ENCODE data around the gene FCSK. TPM values are rescaled to one million over a fixed set of nuclear protein-coding genes. Genes with fewer than 3 reads are reported as not detected.
"Not testable (repeated sequence)": the region's sequence is repeated elsewhere in the genome, so short reads cannot be mapped to it uniquely, and the experiment has no call there.

FCSK gene
- 20.6 TPM for total RNA-seq

DNA sequence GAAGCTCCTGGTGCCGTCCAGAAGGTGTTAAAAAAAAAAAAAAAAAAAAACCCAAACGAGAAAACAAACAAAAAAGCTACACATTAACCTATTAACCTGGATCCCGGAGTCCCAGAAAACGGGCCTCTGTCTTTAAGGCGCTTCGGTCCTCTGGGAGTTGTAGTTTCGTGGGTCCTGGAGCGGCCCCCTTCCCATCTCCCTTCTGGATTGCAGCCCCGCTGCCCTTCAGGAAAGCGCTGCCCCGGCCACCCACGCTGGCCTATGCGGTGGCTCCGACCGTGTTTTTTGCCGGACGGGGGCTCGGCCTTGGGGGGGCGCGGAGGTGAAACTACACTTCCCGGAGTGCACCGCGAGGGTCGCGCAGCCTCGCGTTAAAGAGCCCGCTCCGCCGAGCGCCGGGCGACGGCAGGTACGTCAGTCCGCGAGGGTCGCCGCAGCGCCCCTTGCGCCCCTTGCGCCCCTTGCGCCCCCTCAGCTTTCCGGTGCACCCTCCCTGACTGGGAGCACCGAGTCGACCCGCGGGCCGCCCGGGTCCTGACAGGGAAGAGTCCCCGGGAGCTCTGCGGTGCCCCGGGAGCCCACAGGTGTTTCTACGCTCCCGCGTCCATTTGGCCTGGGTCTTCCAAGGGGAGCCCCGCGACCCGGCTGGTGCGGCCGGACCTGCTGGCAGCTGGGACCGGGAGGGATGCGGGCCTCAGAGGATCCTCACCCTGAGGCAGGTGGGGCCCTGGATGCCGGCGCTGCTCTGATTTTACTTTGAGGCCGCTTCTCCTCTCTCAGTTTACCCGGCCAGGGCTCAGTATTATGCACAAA, at the start of gene FCSK:
Gene FCSK, plus strand, starts transcription at position 374 of the 813 bp plus-strand sequence. CDS start 8,596 bp downstream, outside the sequence.
- intact Hi-C loops (cut with DNase I): no loop called here
- TF ChIP-seq POLR2A (IDR thresholded peaks at IDR 0.05): no peak
- TF ChIP-seq POLR2AphosphoS5 (IDR thresholded peaks at IDR 0.05; ENCODE audit: insufficient read depth in 1 of 2, low read depth in 1 of 2): peak; percentile 68 to 86
- no peaks in the 10 kb centered on the region for H3K9me3 ChIP-seq
- H3K4me3 ChIP-seq: peak within 1 kb of the TSS; percentile 84 to 97
- no peaks in the 10 kb centered on the region for H3K27me3 ChIP-seq
- peaks cover 21% of the 10 kb centered on the region for H3K4me1 ChIP-seq
- DNase-seq (ENCODE audit: extremely low spot score in 2 of 2): no peak
- H3K36me3 ChIP-seq: no peaks in the 10 kb centered on the region
- H3K27ac ChIP-seq: peak within 1 kb of the TSS; percentile 87

DNA sequence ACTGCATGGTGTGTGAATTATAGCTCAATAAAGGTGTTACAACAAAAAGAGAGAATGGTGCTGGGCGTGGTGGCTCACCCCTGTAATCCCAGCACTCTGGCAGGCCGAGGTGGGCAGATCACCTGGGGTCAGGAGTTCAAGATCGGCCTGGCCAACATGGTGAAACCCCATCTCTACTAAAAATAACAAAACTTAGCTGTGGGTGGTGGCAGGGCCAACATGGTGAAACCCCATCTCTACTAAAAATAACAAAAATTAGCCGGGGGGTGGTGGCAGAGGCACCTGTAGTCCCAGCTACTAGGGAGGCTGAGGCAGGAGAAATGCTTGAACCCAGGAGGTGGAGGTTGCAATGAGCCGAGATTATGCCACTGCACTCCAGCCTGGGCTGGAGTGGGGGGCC, 48.3 kb upstream of the FCSK start:
- H3K27me3 ChIP-seq; H3K27ac ChIP-seq; DNase-seq (ENCODE audit: extremely low spot score in 2 of 2); H3K9me3 ChIP-seq; H3K4me3 ChIP-seq; intact Hi-C loops (cut with DNase I); H3K4me1 ChIP-seq; H3K36me3 ChIP-seq: not testable (repeated sequence)

DNA sequence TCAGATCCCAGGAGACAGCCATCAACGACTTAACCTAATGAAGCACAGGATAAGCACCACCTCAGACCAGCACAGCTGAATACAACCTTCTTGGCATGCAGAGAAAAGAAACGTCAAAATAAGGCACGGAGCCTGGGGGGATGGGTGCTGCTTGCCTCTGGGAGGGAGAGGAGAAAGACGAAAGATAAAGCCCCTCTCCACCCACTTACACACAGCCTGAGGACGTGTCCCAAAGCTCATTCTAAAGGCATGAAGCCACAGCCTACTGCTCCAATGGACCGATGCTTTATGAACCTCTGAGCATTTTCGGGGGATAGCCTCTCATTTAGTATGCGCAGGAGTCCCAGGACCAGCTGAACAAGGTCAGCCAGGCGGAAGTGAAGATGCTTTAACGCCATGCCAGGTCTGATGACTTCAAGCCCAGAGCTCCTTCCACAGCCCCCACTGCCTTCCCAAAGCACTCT, 46.6 kb upstream of the FCSK start:
- no peak for DNase-seq (ENCODE audit: extremely low spot score in 2 of 2)
- intact Hi-C loops (cut with DNase I): no loop called here

DNA sequence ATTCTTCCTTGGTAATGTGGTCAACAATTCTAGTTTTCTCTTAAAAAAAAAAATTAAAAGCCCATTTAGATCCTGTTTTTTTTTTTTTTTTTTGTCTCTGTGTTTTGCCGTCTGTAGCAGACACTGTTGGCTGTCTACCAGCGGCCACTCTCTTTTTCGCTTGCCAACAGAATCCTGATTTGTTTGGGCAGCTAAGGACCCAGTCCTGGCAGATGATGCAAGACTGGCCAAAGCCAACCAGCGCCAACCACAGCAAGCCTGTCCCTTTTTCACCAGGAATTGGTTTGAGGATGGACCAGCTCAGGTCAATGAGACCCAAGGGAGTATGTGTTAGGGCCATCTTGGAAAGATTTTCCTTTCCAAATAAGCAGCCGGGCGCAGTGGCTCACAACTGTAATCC, 43.7 kb upstream of the FCSK start:
- H3K9me3 ChIP-seq: no peaks in the 10 kb centered on the region
- DNase-seq (ENCODE audit: extremely low spot score in 2 of 2): no peak
- no peak overlapping the region for H3K27ac ChIP-seq
- intact Hi-C loops (cut with DNase I): no loop called here
- H3K36me3 ChIP-seq: no peaks in the 10 kb centered on the region
- no peaks in the 10 kb centered on the region for H3K27me3 ChIP-seq
- no peak overlapping the region for H3K4me3 ChIP-seq
- TF ChIP-seq POLR2AphosphoS5 (IDR thresholded peaks at IDR 0.05; ENCODE audit: insufficient read depth in 1 of 2, low read depth in 1 of 2) (no peak), POLR2A (IDR thresholded peaks at IDR 0.05) (no peak)
- TF ChIP-seq, protein P1, sequence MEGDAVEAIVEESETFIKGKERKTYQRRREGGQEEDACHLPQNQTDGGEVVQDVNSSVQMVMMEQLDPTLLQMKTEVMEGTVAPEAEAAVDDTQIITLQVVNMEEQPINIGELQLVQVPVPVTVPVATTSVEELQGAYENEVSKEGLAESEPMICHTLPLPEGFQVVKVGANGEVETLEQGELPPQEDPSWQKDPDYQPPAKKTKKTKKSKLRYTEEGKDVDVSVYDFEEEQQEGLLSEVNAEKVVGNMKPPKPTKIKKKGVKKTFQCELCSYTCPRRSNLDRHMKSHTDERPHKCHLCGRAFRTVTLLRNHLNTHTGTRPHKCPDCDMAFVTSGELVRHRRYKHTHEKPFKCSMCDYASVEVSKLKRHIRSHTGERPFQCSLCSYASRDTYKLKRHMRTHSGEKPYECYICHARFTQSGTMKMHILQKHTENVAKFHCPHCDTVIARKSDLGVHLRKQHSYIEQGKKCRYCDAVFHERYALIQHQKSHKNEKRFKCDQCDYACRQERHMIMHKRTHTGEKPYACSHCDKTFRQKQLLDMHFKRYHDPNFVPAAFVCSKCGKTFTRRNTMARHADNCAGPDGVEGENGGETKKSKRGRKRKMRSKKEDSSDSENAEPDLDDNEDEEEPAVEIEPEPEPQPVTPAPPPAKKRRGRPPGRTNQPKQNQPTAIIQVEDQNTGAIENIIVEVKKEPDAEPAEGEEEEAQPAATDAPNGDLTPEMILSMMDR (IDR thresholded peaks at IDR 0.05): no peak
- H3K4me1 ChIP-seq: no peaks in the 10 kb centered on the region

More for the DNA sequence above, 46.6 kb upstream of the FCSK start:
- TF ChIP-seq POLR2A (IDR thresholded peaks at IDR 0.05): no peak
- TF ChIP-seq, protein P1 (IDR thresholded peaks at IDR 0.05): no peak
- TF ChIP-seq POLR2AphosphoS5 (IDR thresholded peaks at IDR 0.05; ENCODE audit: insufficient read depth in 1 of 2, low read depth in 1 of 2): no peak
- Histone ChIP-seq H3K9me3 (no peaks in the 10 kb centered on the region), H3K4me3 (no peak overlapping the region), H3K27me3 (no peaks in the 10 kb centered on the region), H3K27ac (no peak overlapping the region), H3K4me1 (no peaks in the 10 kb centered on the region), H3K36me3 (no peaks in the 10 kb centered on the region)

DNA sequence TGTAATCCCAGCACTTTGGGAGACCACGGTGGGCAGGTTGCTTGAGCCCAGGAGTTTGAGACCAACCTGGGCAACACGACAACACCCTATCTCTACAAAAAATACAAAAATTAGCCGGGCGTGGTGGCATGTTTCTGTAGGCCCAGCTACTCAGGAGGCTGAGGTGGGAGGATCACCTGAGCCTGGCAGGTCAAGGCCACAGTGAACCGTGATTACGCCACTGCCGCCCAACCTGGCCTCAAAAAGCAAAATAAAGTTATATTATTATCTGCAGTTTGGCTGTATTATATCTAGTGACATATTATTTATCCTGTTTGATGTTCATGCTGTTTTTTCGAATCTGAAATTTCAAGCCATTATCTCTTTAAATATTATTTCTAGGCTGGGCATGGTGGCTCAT, 42.0 kb upstream of the FCSK start:
- no peaks in the 10 kb centered on the region for H3K36me3 ChIP-seq
- intact Hi-C loops (cut with DNase I): no loop called here
- TF ChIP-seq, protein P1 (IDR thresholded peaks at IDR 0.05): no peak
- TF ChIP-seq POLR2AphosphoS5 (IDR thresholded peaks at IDR 0.05; ENCODE audit: insufficient read depth in 1 of 2, low read depth in 1 of 2): no peak
- TF ChIP-seq POLR2A (IDR thresholded peaks at IDR 0.05): no peak
- no peaks in the 10 kb centered on the region for H3K27me3 ChIP-seq
- DNase-seq (ENCODE audit: extremely low spot score in 2 of 2): no peak
- no peaks in the 10 kb centered on the region for H3K9me3 ChIP-seq
- no peak overlapping the region for H3K27ac ChIP-seq
- H3K4me1 ChIP-seq: no peaks in the 10 kb centered on the region
- no peak overlapping the region for H3K4me3 ChIP-seq

DNA sequence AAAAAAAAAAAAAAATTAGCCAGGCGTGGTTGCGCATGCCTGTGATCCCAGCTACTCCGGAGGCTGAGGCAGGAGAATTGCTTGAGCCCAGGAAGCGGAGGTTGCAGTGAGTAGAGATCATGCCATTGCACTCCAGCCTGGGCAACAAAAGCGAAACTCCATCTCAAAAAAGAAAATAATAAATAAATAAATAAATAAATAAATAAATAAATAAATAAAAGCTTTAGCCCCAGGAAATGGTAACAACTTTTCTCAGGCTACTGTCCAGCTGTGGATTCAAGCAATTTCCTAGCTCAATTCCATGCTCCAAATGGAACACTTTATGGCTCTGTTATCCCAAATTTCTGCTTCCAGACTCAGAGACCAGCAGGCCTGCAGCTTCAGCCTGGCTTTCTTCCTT, 40.8 kb upstream of the FCSK start:
- intact Hi-C loops (cut with DNase I); H3K27me3 ChIP-seq; H3K4me3 ChIP-seq; H3K4me1 ChIP-seq; H3K36me3 ChIP-seq; H3K27ac ChIP-seq; DNase-seq (ENCODE audit: extremely low spot score in 2 of 2); H3K9me3 ChIP-seq: not testable (repeated sequence)

Data from vagina (tissue), 2 donors.